SJSA1 (cell line): ENCODE measurements around the gene TAF11L12. TPM values are rescaled to one million over a fixed set of nuclear protein-coding genes. Genes with fewer than 3 reads are reported as not detected.
"Not testable (repeated sequence)": the region's sequence is repeated elsewhere in the genome, so short reads cannot be mapped to it uniquely, and the experiment has no call there.

Source experiments
- DNase-seq, 2 experiments: peaks; one replicate each; pipeline ENCODE4 v3.0.0-alpha.2; 2015 to 2020; ENCODE audit warnings: low spot score in 2 of 2, low read depth in 1 of 2
- H3K27ac ChIP-seq: fragments of 250-450 bp; sonication (Bioruptor Pico); 2 replicates; pipeline ENCODE4 v1.5.1; 2020; ENCODE audit warnings: mild to moderate bottlenecking, moderate library complexity
- H3K27me3 ChIP-seq: fragments of 250-450 bp; sonication (Bioruptor Pico); replicated peaks from 2 replicates; pipeline ENCODE4 v1.5.1; 2020; ENCODE audit warnings: mild to moderate bottlenecking, moderate library complexity
- H3K36me3 ChIP-seq: fragments of 250-450 bp; sonication (Bioruptor Pico); 2 replicates; pipeline ENCODE4 v1.5.1; 2020; ENCODE audit warnings: mild to moderate bottlenecking
- H3K4me1 ChIP-seq: fragments of 250-450 bp; sonication (Bioruptor Pico); replicated peaks from 2 replicates; pipeline ENCODE4 v1.6.1; 2021; ENCODE audit warnings: mild to moderate bottlenecking
- H3K4me3 ChIP-seq: fragments of 250-450 bp; sonication (Bioruptor Pico); 2 replicates; pipeline ENCODE4 v1.5.1; 2020; ENCODE audit warnings: mild to moderate bottlenecking
- H3K9me3 ChIP-seq: fragments of 250-450 bp; sonication (Bioruptor Pico); replicated peaks from 2 replicates; pipeline ENCODE4 v1.5.1; 2020; ENCODE audit warnings: mild to moderate bottlenecking
- total RNA-seq: library from RNA; depleted of rRNA; stranded (reverse); fragments of >200 nt; shearing (Covaris generic); gene quantifications from 2 replicates; pipeline ENCODE4 v1.2.3, GENCODE V29; 2014; rRNA removed

TAF11L12 gene
- total RNA-seq, 1 experiment from 2014 or later: not detected

DNA sequence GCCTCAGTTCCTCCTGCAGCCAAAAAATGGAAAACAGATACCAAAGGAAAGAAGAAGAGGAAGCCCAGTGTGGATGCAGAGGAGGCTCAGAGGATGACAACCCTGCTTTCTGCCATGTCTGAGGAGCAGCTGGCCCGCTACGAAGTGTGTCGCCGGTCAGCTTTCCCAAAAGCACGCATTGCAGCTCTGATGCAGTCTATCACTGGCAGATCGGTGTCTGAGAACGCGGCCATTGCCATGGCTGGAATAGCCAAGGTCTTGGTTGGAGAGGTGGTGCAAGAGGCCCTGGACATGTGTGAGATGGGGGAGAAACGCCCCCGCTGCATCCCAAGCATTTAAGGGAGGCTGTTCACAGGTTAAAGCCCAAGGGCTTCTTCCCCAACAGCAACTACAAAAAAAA, 39.0 kb downstream of the TAF11L12 start:
- not testable (repeated sequence) for DNase-seq, H3K27ac ChIP-seq, H3K36me3 ChIP-seq, H3K4me3 ChIP-seq, H3K27me3 ChIP-seq, H3K9me3 ChIP-seq, H3K4me1 ChIP-seq

DNA sequence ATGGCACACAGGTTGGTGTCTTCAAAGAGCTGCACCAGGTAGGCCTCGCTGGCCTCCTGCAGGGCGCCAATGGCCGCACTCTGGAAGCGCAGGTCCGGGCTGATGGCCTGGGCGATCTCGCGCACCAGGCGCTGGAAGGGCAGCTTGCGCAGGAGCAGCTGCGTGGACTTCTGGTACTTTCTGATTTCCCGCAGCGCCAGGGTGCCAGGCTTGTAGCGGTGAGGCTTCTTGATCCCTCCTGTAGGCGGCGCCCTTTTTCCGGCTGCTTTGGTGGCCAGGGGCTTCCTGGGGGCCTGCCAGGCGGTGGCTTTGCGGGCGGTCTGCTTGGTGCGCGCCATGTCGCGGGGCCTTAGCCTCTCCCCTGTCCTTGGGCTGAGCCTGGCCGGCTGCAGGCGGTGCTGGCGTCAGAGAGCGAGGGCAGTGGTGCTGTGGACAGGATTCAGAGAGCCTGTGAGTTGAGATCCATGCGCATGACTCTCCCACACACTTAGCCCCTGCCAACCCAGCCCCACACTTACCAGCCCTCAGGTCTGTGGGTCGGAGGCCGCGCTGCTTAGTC, 45.1 kb downstream of the TAF11L12 start:
- not testable (repeated sequence) for H3K27ac ChIP-seq, H3K9me3 ChIP-seq, H3K27me3 ChIP-seq, H3K4me1 ChIP-seq, DNase-seq, H3K4me3 ChIP-seq, H3K36me3 ChIP-seq

DNA sequence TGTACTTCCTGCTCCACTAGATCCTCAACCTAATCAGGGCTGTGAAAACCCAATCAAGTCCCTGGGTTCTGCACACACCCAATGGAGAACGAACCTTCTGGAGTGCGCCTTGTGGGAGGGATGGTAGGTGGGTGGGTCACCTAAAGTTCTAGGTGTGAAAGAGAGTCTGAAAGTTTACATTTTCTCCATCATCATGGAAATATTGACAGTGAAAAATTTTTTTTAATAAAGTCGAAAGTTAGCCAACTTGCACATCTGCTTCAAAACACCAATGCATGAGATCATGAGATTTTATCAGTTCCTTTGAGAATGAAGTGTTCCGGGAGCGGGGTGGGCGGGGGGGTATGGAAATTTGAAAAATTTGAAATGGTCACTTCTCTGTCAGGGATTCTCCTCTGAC, 45.7 kb downstream of the TAF11L12 start:
- H3K4me1 ChIP-seq: no peaks in the 10 kb centered on the region
- no peak overlapping the region for H3K27ac ChIP-seq
- DNase-seq: no peak

More for the DNA sequence above, 45.7 kb downstream of the TAF11L12 start:
- Histone ChIP-seq H3K36me3 (no peaks in the 10 kb centered on the region), H3K27me3 (no peaks in the 10 kb centered on the region), H3K4me3 (no peak overlapping the region), H3K9me3 (no peaks in the 10 kb centered on the region)

Other genes starting within 250 kb of the TAF11L12 start
- gene TAF11L2, start 112.2 kb upstream of the TAF11L12 start, total RNA-seq: not detected in 2 replicates
- not detected in 2 replicates for gene TAF11L3, start 92.0 kb upstream of the TAF11L12 start, total RNA-seq
- not detected in 2 replicates for gene TAF11L4, start 88.6 kb upstream of the TAF11L12 start, total RNA-seq
- not detected in 2 replicates for gene TAF11L5, start 85.2 kb upstream of the TAF11L12 start, total RNA-seq
- gene TAF11L6, start 81.7 kb upstream of the TAF11L12 start, total RNA-seq: not detected in 2 replicates
- gene TAF11L7, start 24.6 kb upstream of the TAF11L12 start, total RNA-seq: not detected in 2 replicates
- not detected in 2 replicates for gene TAF11L8, start 19.4 kb upstream of the TAF11L12 start, total RNA-seq
- not detected in 2 replicates for gene TAF11L9, start 16.0 kb upstream of the TAF11L12 start, total RNA-seq
- not detected in 2 replicates for gene TAF11L10, start 12.6 kb upstream of the TAF11L12 start, total RNA-seq
- gene TAF11L11, start 6.2 kb upstream of the TAF11L12 start, total RNA-seq: not detected in 2 replicates
- gene TAF11L13, start 21.7 kb downstream of the TAF11L12 start, total RNA-seq: not detected in 2 replicates
- not detected in 2 replicates for gene TAF11L14, start 24.1 kb downstream of the TAF11L12 start, total RNA-seq